ENCODE data around the gene PTPN3.

Gene PTPN3

DNA sequence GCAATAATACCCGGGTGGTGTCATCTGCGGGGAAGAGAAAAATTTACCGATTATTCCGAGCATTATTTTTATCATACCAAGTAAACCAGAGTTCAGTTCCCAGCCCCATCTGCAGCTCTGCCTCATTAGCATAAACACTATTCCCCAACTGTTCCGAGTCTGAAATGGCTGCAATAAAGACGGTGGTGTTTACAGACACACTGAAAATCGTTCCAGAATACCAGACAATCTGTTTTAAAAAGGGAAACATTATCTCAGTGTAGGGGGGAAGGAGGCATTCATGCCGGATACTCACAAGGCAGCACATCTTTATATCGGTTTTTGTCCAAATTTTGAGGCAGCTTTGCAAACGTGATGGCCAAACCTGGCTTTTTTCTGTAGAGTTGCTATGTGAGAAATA is 106.9 kb downstream of the PTPN3 start:
- no CpG with 5 or more reads among the region's 10 CpGs for WGBS (ENCODE audit: insufficient coverage, insufficient read length)
- Histone ChIP-seq H3K27ac (ENCODE audit: low read length) (no peak overlapping the region), H3K4me3 (ENCODE audit: low read length) (no peak overlapping the region), H3K36me3 (ENCODE audit: control insufficient read depth, insufficient read depth, low read length) (no peaks in the 10 kb centered on the region), H3K9me3 (ENCODE audit: control insufficient read depth, insufficient read depth, low read length) (no peaks in the 10 kb centered on the region), H3K27me3 (ENCODE audit: control insufficient read depth, insufficient read depth, low read length) (no peaks in the 10 kb centered on the region), H3K4me1 (ENCODE audit: control insufficient read depth, insufficient read depth, low read length) (no peaks in the 10 kb centered on the region)
- no peak for DNase-seq (ENCODE audit: low read depth, low spot score)

DNA sequence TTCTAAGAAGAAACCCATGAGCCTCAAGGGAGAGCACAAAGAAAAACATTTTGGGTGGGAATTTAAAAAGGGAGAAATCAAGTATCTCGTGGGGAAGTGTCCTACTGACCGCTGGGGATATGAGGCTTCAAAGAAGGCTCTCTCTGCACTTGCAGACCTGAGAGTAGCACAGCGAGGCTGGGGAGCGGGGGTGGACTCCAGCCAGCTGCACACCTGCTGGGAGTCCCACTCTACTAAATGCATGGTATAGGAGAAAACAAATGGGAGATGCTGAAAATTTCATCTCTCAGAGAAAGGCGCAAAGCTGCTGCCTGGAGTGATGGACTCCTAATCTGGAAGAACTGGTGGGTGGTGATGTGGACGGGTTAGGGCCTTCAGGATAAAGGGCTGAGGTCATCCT is 110.3 kb downstream of the PTPN3 start:
- WGBS (ENCODE audit: insufficient coverage, insufficient read length), result no CpG with 5 or more reads among the region's 6 CpGs
- DNase-seq (ENCODE audit: low read depth, low spot score), result no peak

DNA sequence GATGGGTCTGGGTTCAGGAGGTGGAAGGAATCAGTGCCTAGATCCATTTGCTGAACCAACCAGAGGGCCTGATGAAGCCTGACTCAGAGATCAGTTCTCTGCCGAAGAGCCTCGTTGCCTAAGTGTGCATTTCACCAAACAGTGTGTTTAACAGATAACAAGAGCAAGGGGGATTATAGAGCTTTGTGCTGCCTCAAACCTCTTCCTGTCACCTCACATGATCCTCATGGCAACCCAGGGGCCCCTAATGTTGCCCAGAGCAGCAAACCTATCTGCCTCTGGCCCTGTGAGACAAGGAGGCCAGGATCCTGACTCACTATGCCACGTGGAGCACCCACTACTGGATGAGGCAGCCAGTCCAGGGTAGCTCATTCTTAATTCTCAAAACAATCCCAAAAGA is 110.9 kb downstream of the PTPN3 start:
- WGBS (ENCODE audit: insufficient coverage, insufficient read length), result no CpG with 5 or more reads among the region's 3 CpGs
- Histone ChIP-seq H3K27me3 (ENCODE audit: control insufficient read depth, insufficient read depth, low read length) (no peaks in the 10 kb centered on the region), H3K4me3 (ENCODE audit: low read length) (no peak overlapping the region), H3K36me3 (ENCODE audit: control insufficient read depth, insufficient read depth, low read length) (no peaks in the 10 kb centered on the region), H3K4me1 (ENCODE audit: control insufficient read depth, insufficient read depth, low read length) (no peaks in the 10 kb centered on the region), H3K9me3 (ENCODE audit: control insufficient read depth, insufficient read depth, low read length) (no peaks in the 10 kb centered on the region), H3K27ac (ENCODE audit: low read length) (no peak overlapping the region)
- no peak for DNase-seq (ENCODE audit: low read depth, low spot score)

More for the DNA sequence above, 110.3 kb downstream of the PTPN3 start:
- H3K4me1 ChIP-seq (ENCODE audit: control insufficient read depth, insufficient read depth, low read length), result no peaks in the 10 kb centered on the region
- no peak overlapping the region for H3K4me3 ChIP-seq (ENCODE audit: low read length)
- H3K27ac ChIP-seq (ENCODE audit: low read length), result no peak overlapping the region
- no peaks in the 10 kb centered on the region for H3K9me3 ChIP-seq (ENCODE audit: control insufficient read depth, insufficient read depth, low read length)
- H3K36me3 ChIP-seq (ENCODE audit: control insufficient read depth, insufficient read depth, low read length), result no peaks in the 10 kb centered on the region
- no peaks in the 10 kb centered on the region for H3K27me3 ChIP-seq (ENCODE audit: control insufficient read depth, insufficient read depth, low read length)

DNA sequence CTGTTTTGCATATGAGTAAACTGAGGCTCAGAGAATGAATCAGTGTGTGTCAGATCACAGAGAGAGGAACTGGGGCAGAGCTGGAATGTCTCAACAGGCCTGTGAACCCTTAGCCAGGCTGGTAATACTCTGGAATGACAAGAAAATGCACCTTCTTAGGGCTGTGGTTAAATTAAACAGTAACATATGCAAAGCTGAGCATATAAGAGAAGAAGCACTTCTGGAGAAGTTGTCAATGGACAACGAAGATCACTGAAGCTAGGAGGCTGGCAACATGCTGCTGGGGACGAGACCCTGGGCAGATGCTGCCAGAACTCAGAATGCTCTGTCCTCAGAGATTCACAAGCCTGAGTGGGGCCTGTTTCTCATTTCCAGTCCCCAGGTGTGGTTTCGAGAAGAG is 112.6 kb downstream of the PTPN3 start:
- no peaks in the 10 kb centered on the region for H3K9me3 ChIP-seq (ENCODE audit: control insufficient read depth, insufficient read depth, low read length)
- no peaks in the 10 kb centered on the region for H3K36me3 ChIP-seq (ENCODE audit: control insufficient read depth, insufficient read depth, low read length)
- no CpG with 5 or more reads among the region's 3 CpGs for WGBS (ENCODE audit: insufficient coverage, insufficient read length)
- DNase-seq (ENCODE audit: low read depth, low spot score), result no peak
- no peaks in the 10 kb centered on the region for H3K4me1 ChIP-seq (ENCODE audit: control insufficient read depth, insufficient read depth, low read length)
- no peak overlapping the region for H3K27ac ChIP-seq (ENCODE audit: low read length)
- H3K27me3 ChIP-seq (ENCODE audit: control insufficient read depth, insufficient read depth, low read length), result no peaks in the 10 kb centered on the region
- no peak overlapping the region for H3K4me3 ChIP-seq (ENCODE audit: low read length)

DNA sequence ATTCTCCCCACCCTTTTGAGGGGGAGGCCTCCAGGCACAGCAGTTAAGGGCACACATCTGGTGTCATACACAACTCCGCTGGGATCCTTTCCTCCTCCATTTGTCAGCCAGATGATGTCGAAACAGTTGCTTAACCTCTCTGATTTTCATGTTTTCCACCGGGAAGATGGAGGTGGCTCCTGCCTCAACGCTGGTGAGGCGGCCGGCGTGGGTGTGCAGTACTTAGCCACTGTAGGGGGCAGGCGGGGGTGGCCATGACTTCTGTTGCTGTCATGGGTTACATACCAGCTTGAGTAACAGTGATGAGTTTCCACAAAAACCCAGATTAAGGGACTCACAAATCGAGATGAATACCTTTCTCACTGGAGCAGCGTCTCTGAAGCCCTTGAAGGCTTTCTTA is 114.2 kb downstream of the PTPN3 start:
- no peaks in the 10 kb centered on the region for H3K4me1 ChIP-seq (ENCODE audit: control insufficient read depth, insufficient read depth, low read length)
- no peak for DNase-seq (ENCODE audit: low read depth, low spot score)
- no peaks in the 10 kb centered on the region for H3K9me3 ChIP-seq (ENCODE audit: control insufficient read depth, insufficient read depth, low read length)
- WGBS (ENCODE audit: insufficient coverage, insufficient read length), result no CpG with 5 or more reads among the region's 10 CpGs
- no peaks in the 10 kb centered on the region for H3K27me3 ChIP-seq (ENCODE audit: control insufficient read depth, insufficient read depth, low read length)
- no peak overlapping the region for H3K4me3 ChIP-seq (ENCODE audit: low read length)
- H3K36me3 ChIP-seq (ENCODE audit: control insufficient read depth, insufficient read depth, low read length), result no peaks in the 10 kb centered on the region
- H3K27ac ChIP-seq (ENCODE audit: low read length), result no peak overlapping the region

DNA sequence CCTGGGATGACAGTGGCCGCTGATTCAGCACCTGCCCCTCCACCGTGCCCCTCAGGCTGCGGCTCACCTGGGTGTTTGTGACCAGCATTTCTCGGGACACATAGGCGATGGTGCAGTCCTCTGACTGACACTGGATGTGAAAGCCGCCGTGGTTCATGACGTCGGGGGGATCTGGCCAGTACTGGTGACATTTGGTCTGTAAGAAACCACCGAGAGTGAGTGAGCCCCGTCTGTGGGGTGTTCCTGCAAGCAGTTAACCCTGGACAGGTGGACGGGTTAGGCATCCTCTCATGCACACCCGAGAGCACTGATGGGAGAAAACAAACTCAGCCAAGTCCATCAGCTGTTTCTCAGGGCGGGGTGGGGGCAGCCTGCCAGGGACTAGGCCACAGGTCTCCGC is 114.8 kb downstream of the PTPN3 start:
- Histone ChIP-seq H3K4me1 (ENCODE audit: control insufficient read depth, insufficient read depth, low read length) (no peaks in the 10 kb centered on the region), H3K27me3 (ENCODE audit: control insufficient read depth, insufficient read depth, low read length) (no peaks in the 10 kb centered on the region), H3K4me3 (ENCODE audit: low read length) (no peak overlapping the region), H3K36me3 (ENCODE audit: control insufficient read depth, insufficient read depth, low read length) (no peaks in the 10 kb centered on the region), H3K27ac (ENCODE audit: low read length) (no peak overlapping the region), H3K9me3 (ENCODE audit: control insufficient read depth, insufficient read depth, low read length) (no peaks in the 10 kb centered on the region)
- no CpG with 5 or more reads among the region's 15 CpGs for WGBS (ENCODE audit: insufficient coverage, insufficient read length)
- DNase-seq (ENCODE audit: low read depth, low spot score), result no peak

DNA sequence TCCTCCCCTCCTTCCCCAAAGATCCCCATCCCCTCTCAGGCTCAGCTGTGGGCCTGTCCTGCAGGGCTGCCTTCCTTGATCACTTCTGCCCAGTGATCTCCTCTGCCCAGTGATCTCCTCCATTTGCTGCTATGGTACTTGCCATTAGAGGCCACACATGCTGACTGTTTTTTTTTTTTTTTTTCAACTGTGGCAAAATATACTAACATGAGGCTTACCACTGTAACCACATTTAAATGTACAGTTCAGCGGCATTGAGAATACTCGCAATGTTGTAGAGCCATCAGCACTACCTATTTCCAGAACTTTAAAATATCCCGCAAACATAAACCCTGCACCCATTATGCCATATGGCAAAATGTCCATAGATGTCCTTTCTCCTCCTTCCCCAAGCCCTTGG is 115.5 kb downstream of the PTPN3 start:
- H3K27ac ChIP-seq (ENCODE audit: low read length), result no peak overlapping the region
- no peaks in the 10 kb centered on the region for H3K27me3 ChIP-seq (ENCODE audit: control insufficient read depth, insufficient read depth, low read length)
- WGBS (ENCODE audit: insufficient coverage, insufficient read length), result no CpG with 5 or more reads among the region's 3 CpGs

DNA sequence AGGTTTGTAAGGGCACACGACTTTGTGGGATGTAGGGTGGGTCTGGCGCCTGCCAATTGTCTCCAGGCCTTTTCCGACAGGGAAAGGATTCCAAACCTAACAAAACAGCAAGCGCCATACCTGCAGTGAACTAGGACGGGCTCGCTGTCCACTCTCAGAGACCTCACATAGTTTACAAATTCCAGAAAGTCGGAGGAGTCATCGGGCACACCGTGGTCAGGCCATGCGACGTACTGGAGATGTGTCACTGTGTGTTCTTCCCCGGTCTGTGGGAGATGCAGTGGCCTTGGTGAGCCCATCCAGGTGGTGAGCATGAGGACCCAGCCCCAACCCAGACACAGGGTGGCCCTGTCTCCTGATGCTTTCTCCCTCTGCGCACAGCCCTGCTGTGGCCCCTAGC is 115.9 kb downstream of the PTPN3 start:
- no peaks in the 10 kb centered on the region for H3K4me1 ChIP-seq (ENCODE audit: control insufficient read depth, insufficient read depth, low read length)
- H3K4me3 ChIP-seq (ENCODE audit: low read length), result no peak overlapping the region
- H3K36me3 ChIP-seq (ENCODE audit: control insufficient read depth, insufficient read depth, low read length), result no peaks in the 10 kb centered on the region
- H3K27me3 ChIP-seq (ENCODE audit: control insufficient read depth, insufficient read depth, low read length), result no peaks in the 10 kb centered on the region
- no CpG with 5 or more reads among the region's 13 CpGs for WGBS (ENCODE audit: insufficient coverage, insufficient read length)
- DNase-seq (ENCODE audit: low read depth, low spot score), result no peak
- H3K27ac ChIP-seq (ENCODE audit: low read length), result no peak overlapping the region
- H3K9me3 ChIP-seq (ENCODE audit: control insufficient read depth, insufficient read depth, low read length), result no peaks in the 10 kb centered on the region

More for the DNA sequence above, 115.5 kb downstream of the PTPN3 start:
- Histone ChIP-seq H3K4me1 (ENCODE audit: control insufficient read depth, insufficient read depth, low read length) (no peaks in the 10 kb centered on the region), H3K36me3 (ENCODE audit: control insufficient read depth, insufficient read depth, low read length) (no peaks in the 10 kb centered on the region), H3K9me3 (ENCODE audit: control insufficient read depth, insufficient read depth, low read length) (no peaks in the 10 kb centered on the region), H3K4me3 (ENCODE audit: low read length) (no peak overlapping the region)
- DNase-seq (ENCODE audit: low read depth, low spot score), result no peak

DNA sequence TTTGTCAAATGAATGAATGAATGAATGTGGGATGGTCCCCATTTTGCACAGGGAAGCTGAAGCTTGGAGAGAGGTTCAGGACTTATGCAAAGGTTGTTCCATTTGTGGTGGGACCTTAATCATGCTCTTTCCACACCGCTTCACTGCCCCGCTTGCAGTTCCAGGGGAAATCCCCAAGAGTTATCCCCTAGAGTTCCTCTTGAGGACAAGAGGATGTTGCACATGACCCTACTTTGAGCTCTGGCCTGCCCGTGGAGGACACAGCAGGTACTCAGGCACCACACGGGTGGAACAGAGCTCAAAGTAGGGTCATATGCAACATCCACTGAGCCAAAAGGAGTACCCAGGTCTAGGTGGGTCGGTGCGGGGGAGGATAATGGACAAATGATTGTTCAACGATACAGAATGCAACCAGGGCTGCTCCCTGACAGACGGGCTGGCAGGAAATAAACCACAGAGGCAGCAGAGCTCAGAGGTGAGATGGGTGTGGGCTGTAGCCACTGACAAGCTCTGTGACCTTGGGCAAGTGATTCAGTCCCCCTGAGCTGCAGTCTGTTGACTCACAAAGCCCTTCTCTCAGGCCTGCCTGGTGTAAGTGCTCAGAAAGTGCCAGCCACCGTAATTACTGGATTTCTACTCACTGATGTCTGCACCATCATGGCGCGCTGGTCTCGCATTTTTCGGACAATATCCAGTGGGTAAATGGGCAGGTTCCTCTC is 116.9 kb downstream of the PTPN3 start:
- WGBS (ENCODE audit: insufficient coverage, insufficient read length), result no CpG with 5 or more reads among the region's 13 CpGs

DNA sequence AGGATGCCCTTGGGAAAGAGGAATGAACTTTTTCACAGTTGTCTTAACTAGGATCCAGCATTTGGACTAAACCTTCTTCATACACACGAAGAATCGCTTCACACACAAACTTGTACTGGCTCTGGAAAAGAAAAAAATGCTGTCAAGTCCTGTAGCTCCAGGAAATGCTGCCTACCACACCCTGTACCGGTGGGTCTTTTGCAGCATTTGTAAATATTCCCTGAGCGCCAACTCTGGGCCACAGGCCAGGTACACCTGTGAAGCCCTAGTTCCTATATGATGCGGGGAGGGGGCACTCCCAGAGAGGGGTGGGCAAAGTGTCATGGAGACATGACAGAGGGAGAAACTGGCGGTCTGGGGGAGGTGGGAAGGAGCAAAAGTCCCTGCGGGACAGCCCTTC is 118.6 kb downstream of the PTPN3 start:
- no peak for DNase-seq (ENCODE audit: low read depth, low spot score)
- H3K27ac ChIP-seq (ENCODE audit: low read length), result no peak overlapping the region
- WGBS (ENCODE audit: insufficient coverage, insufficient read length), result no CpG with 5 or more reads among the region's 7 CpGs
- no peaks in the 10 kb centered on the region for H3K4me1 ChIP-seq (ENCODE audit: control insufficient read depth, insufficient read depth, low read length)
- no peaks in the 10 kb centered on the region for H3K27me3 ChIP-seq (ENCODE audit: control insufficient read depth, insufficient read depth, low read length)
- no peaks in the 10 kb centered on the region for H3K9me3 ChIP-seq (ENCODE audit: control insufficient read depth, insufficient read depth, low read length)
- H3K4me3 ChIP-seq (ENCODE audit: low read length), result no peak overlapping the region
- no peaks in the 10 kb centered on the region for H3K36me3 ChIP-seq (ENCODE audit: control insufficient read depth, insufficient read depth, low read length)

More for the DNA sequence above, 116.9 kb downstream of the PTPN3 start:
- Histone ChIP-seq H3K4me3 (ENCODE audit: low read length) (no peak overlapping the region), H3K36me3 (ENCODE audit: control insufficient read depth, insufficient read depth, low read length) (no peaks in the 10 kb centered on the region), H3K27ac (ENCODE audit: low read length) (no peak overlapping the region), H3K9me3 (ENCODE audit: control insufficient read depth, insufficient read depth, low read length) (no peaks in the 10 kb centered on the region), H3K4me1 (ENCODE audit: control insufficient read depth, insufficient read depth, low read length) (no peaks in the 10 kb centered on the region), H3K27me3 (ENCODE audit: control insufficient read depth, insufficient read depth, low read length) (no peaks in the 10 kb centered on the region)
- DNase-seq (ENCODE audit: low read depth, low spot score), result no peak

DNA sequence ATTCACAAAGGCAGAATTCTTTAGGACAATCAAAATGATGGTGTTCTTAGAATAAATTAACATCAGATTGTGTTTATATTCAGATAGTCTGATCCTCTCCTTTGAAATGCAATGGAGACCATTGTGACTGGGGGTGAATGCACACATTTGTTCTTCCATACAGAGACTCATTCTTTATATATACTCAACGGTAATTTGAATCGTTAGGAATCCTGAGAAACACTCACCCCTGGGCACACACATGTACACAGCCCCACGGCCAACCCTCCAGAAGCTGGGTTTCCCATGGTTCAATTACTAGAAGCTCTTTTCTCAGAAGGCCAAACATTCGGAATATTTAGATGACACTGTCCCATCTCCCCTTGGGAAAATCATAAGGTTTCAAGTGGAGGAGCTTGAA is 119.8 kb downstream of the PTPN3 start:
- Histone ChIP-seq H3K4me3 (ENCODE audit: low read length) (no peak overlapping the region), H3K36me3 (ENCODE audit: control insufficient read depth, insufficient read depth, low read length) (no peaks in the 10 kb centered on the region), H3K27me3 (ENCODE audit: control insufficient read depth, insufficient read depth, low read length) (no peaks in the 10 kb centered on the region), H3K4me1 (ENCODE audit: control insufficient read depth, insufficient read depth, low read length) (no peaks in the 10 kb centered on the region), H3K27ac (ENCODE audit: low read length) (no peak overlapping the region), H3K9me3 (ENCODE audit: control insufficient read depth, insufficient read depth, low read length) (no peaks in the 10 kb centered on the region)
- no peak for DNase-seq (ENCODE audit: low read depth, low spot score)
- no CpG with 5 or more reads among the region's 4 CpGs for WGBS (ENCODE audit: insufficient coverage, insufficient read length)

All from iPS DF 6.9 (cell line).